Mesendoderm (in vitro differentiated cells): Measurements from ENCODE around the gene SYVN1. TPM values are rescaled to one million over a fixed set of nuclear protein-coding genes. Genes with fewer than 3 reads are reported as not detected.

ENCODE experiments used
- DNase-seq: peaks from one replicate; pipeline ENCODE4 v3.0.0; 2013
- H2AK5ac ChIP-seq: 2 replicates; pipeline ENCODE4 v1.6.1; 2013; ENCODE audit warnings: low read length, inconsistent platforms
- H2BK120ac ChIP-seq: 2 replicates; pipeline ENCODE4 v1.6.1; 2013; ENCODE audit warnings: low read depth, mild to moderate bottlenecking, low read length, moderate library complexity, mixed read lengths
- H2BK15ac ChIP-seq: replicated peaks from 2 replicates; pipeline ENCODE4 v1.6.1; 2013; ENCODE audit warnings: low read depth, mild to moderate bottlenecking, moderate library complexity
- H2BK5ac ChIP-seq: 2 replicates; pipeline ENCODE4 v1.6.1; 2013; ENCODE audit warnings: low read length, inconsistent platforms
- H3K18ac ChIP-seq: 2 replicates; pipeline ENCODE4 v1.6.1; 2013; ENCODE audit warnings: mild to moderate bottlenecking, low read length, mixed read lengths
- H3K23ac ChIP-seq: one replicate; pipeline ENCODE4 v1.6.1; 2013; ENCODE audit warnings: low read length
- H3K27ac ChIP-seq: 2 replicates; pipeline ENCODE4 v1.5.1; 2013; ENCODE audit warnings: low read depth, mild to moderate bottlenecking, inconsistent platforms, low read length, moderate library complexity
- H3K27me3 ChIP-seq: 2 replicates; pipeline ENCODE4 v1.6.1; 2013; ENCODE audit warnings: low read length, control low read depth, mild to moderate bottlenecking, inconsistent platforms; ENCODE audit not compliant: insufficient read depth, poor library complexity
- H3K36me3 ChIP-seq: 2 replicates; pipeline ENCODE4 v1.6.1; 2013; ENCODE audit warnings: low read length, inconsistent platforms; ENCODE audit not compliant: control insufficient read depth, insufficient read depth
- H3K4ac ChIP-seq: one replicate; pipeline ENCODE4 v1.6.1; 2013; ENCODE audit warnings: low read depth, mild to moderate bottlenecking, low read length, moderate library complexity
- H3K4me1 ChIP-seq: 2 replicates; pipeline ENCODE4 v1.6.1; 2013; ENCODE audit warnings: low read depth, low read length, inconsistent platforms; ENCODE audit not compliant: control insufficient read depth
- H3K4me2 ChIP-seq: 2 replicates; pipeline ENCODE4 v1.6.1; 2013; ENCODE audit warnings: low read length
- H3K4me3 ChIP-seq: 2 replicates; pipeline ENCODE4 v1.5.1; 2013; ENCODE audit warnings: mild to moderate bottlenecking, low read length
- H3K56ac ChIP-seq: one replicate; pipeline ENCODE4 v1.6.1; 2013; ENCODE audit warnings: low read length
- H3K79me1 ChIP-seq: 2 replicates; pipeline ENCODE4 v1.6.1; 2013; ENCODE audit warnings: low read length, inconsistent platforms
- H3K79me2 ChIP-seq: 2 replicates; pipeline ENCODE4 v1.6.1; 2013; ENCODE audit warnings: mild to moderate bottlenecking, low read length; ENCODE audit not compliant: control insufficient read depth, insufficient read depth
- H3K9ac ChIP-seq: 2 replicates; pipeline ENCODE4 v1.6.1; 2013; ENCODE audit warnings: low read length, inconsistent platforms
- H4K5ac ChIP-seq: one replicate; pipeline ENCODE4 v1.6.1; 2013; ENCODE audit warnings: low read length
- H4K8ac ChIP-seq: one replicate; pipeline ENCODE4 v1.6.1; 2013; ENCODE audit warnings: low read depth, mild to moderate bottlenecking, control low read depth, low read length, moderate library complexity
- WGBS: extraction: QIAGEN DNeasy Blood & Tissue Kit; methylation state at CpG from one replicate; pipeline ENCODE4 v1.1.7; 2013; ENCODE audit warnings: low lambda C conversion rate, missing lambda C conversion rate; ENCODE audit not compliant: insufficient coverage; ENCODE audit errors: extremely low coverage; 5-methylcytosine and 5-hydroxymethylcytosine counted together
- polyA plus RNA-seq, 2 experiments: library from polyadenylated mRNA; stranded (reverse); fragments of 200-250 nt; gene quantifications; one replicate each; pipeline ENCODE4 v1.2.3, GENCODE V29; 2013

Gene SYVN1
- 19.5 TPM for polyA plus RNA-seq (2013, experiment 1 of 2)
- polyA plus RNA-seq (2013, experiment 2 of 2) = 19.2 TPM

DNA sequence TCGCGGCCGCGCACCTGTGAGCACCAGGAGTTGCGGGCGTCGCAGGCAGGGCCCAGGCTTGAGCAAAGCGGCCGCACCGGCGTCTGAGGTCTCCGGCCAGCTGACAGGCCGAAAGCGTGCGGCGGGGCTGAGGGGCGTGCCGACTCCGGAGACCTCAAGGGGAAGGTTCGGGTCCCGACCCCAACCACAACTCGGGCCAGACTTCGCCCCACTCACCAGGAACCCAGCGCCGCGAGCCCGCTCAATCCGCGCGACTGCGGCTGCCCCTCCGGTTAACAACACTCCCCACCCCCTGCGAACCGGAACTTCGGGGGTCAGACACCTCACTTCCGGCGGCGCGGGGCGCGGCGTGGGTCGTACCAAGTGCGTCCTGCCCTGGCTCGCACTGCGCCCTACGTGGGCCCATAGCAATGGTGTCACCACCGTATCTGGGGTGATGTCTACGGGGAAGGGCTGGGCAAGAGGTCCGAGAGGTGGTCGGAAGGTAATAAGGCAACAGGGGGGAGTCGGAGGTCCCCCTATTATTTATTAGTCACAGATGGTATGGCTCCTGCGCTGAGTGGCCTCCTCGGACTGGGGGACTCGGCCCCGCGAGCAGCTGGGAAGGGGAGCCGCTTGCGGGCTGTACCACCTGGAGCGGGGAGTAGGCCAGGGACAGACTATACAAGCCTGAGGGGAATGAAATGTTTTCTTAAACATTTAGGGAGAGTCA lies at the start of gene SYVN1:
TSS of gene SYVN1 (minus strand) at position 280 of the 712 bp plus-strand sequence. CDS start 918 bp downstream, outside the sequence.
- Histone ChIP-seq H3K18ac (peak within 1 kb of the TSS; percentile 19), H3K4me3 (peak within 1 kb of the TSS; percentile 83), H3K4ac (no peak within 1 kb of the TSS), H2BK5ac (peak within 1 kb of the TSS; percentile 80), H4K5ac (no peak within 1 kb of the TSS), H3K23ac (peak within 1 kb of the TSS; percentile 1), H3K27ac (peak within 1 kb of the TSS; percentile 10), H3K4me2 (peak within 1 kb of the TSS; percentile 84), H3K9ac (peak within 1 kb of the TSS; percentile 87), H3K36me3 (peaks cover 2% of the 10 kb centered on the region), H3K27me3 (no peaks in the 10 kb centered on the region), H2AK5ac (no peak within 1 kb of the TSS), H3K56ac (peak within 1 kb of the TSS; percentile 91), H3K4me1 (peaks cover 2% of the 10 kb centered on the region), H2BK15ac (no peak within 1 kb of the TSS), H2BK120ac (no peak within 1 kb of the TSS), H3K79me2 (peaks cover 13% of the 10 kb centered on the region), H3K79me1 (peaks cover 16% of the 10 kb centered on the region), H4K8ac (no peak within 1 kb of the TSS)
- no CpG with 5 or more reads among the region's 60 CpGs for WGBS
- peak; percentile 91 for DNase-seq

DNA sequence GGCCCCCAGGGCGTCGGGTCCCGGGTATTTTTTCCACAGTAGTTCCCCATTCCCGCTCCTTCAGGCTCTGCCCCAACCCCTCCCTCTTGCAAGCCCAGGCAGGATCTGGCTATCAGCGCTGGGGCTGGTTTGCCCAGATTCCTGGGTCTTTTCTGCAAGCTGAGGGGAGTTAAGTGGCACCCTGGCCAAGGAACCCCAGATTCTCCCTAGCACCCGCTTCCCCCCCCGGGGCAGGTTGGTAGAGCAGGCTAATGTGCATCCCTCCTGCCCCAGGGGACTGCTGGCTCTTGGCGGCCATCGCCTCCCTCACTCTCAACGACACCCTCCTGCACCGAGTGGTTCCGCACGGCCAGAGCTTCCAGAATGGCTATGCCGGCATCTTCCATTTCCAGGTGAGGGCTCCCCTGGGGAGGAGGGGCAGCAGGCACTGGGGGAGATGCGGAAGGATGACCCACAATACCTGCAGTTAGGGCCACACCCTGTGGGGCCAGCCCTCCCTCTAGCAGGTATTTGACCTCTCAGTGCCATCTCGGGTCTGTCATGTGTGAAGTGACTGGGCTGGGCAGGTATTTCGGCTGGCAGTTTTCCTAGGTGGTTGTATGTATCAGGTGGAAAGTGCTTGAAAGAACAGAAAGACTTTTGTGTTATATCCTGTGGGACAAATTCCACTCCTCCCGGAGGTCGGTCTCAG lies 49.0 kb upstream of the SYVN1 start:
- Histone ChIP-seq H3K4ac (no peak overlapping the region), H2BK120ac (no peak overlapping the region), H4K8ac (no peak overlapping the region), H3K27me3 (no peaks in the 10 kb centered on the region), H3K27ac (no peak overlapping the region), H3K9ac (peak overlapping the region; percentile 76), H3K4me2 (peak overlapping the region; percentile 56), H2AK5ac (no peak overlapping the region), H3K56ac (peak overlapping the region; percentile 81), H3K79me1 (peaks cover 16% of the 10 kb centered on the region), H2BK5ac (no peak overlapping the region), H2BK15ac (no peak overlapping the region), H3K23ac (no peak overlapping the region), H3K18ac (no peak overlapping the region), H4K5ac (no peak overlapping the region), H3K4me3 (no peak overlapping the region), H3K4me1 (peaks cover 11% of the 10 kb centered on the region), H3K79me2 (peaks cover 4% of the 10 kb centered on the region), H3K36me3 (peaks cover 5% of the 10 kb centered on the region)
- WGBS = no CpG with 5 or more reads among the region's 19 CpGs
- no peak for DNase-seq

DNA sequence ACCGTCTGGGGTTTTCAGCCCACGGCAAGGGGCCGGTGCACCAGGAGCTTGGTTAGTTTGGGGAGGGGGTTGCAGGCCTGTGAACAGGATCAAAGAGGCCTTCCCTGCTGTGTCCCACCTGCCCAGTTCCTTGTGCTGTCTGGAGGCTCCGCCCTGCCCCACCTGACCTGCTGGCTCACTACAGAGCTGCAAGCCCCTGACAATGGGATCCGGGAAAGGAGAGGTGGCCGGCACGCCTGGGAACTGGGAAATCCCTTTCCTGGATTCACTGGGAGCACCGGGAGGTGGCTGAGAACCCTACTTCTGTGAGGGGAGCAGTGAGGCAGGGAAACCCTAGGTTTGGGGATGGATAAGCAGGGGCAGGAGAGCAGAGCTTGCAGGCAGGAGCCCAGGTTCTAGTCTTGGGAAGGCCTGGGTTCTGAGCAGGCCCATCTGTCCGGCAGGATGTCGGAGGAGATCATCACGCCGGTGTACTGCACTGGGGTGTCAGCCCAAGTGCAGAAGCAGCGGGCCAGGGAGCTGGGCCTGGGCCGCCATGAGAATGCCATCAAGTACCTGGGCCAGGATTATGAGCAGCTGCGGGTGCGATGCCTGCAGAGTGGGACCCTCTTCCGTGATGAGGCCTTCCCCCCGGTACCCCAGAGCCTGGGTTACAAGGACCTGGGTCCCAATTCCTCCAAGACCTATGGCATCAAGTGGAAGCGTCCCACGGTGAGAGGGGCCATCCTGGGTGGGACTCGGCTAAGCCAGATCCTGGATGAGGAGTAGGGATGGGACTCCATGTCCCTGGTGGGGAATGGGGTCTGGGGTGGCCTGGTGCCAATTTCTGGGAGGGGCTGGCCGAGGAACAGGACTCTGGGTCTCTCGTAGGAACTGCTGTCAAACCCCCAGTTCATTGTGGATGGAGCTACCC lies 48.2 kb upstream of the SYVN1 start:
- peak; percentile 81 for DNase-seq
- Histone ChIP-seq H3K79me1 (peaks cover 16% of the 10 kb centered on the region), H3K27ac (peak overlapping the region; percentile 87)

DNA sequence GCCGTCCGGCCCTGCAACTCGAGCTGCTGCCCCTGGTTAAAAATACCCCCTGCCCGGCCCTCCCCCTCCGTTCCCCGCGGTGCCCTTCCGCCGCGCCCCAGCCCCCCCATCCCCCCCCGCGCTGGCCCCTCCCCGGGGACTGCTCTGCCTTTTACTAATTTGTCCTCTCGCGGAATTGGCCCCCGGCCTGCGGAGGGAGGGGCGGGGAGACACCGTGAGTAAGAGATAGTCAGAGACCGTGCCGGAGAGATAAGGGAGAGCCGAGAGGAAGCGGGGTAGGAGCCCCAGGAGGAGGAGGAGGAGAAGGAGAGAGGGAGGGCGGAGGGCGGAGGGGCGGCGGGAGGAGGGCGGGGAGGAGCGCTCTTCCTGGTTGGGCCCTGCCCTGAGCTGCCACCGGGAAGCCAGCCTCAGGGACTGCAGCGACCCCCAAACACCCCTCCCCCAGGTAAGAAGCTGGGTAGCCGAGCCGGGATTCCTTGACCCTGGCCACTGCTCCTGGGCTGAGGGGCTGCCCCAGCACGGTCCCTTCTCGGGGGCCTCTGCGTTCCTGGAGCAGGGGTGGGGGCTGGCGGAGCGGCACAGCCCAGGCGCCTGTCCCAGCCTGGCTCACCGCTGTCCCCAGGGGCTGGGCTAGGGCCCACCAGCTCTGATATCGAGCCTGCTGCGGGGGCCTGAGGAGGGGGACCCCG lies 47.4 kb upstream of the SYVN1 start, which contains the start of gene CAPN1:
TSS of gene CAPN1 (plus strand) at position 360 of the 689 bp plus-strand sequence. CDS start 774 bp downstream, outside the sequence.
- Histone ChIP-seq H3K27me3 (no peaks in the 10 kb centered on the region), H3K56ac (peak within 1 kb of the TSS; percentile 87), H3K4me3 (peak within 1 kb of the TSS; percentile 34), H2AK5ac (peak within 1 kb of the TSS; percentile 94), H3K4ac (peak within 1 kb of the TSS; percentile 99), H3K23ac (peak within 1 kb of the TSS; percentile 59), H3K4me1 (peaks cover 11% of the 10 kb centered on the region), H4K5ac (no peak within 1 kb of the TSS), H3K4me2 (peak within 1 kb of the TSS; percentile 56), H3K79me1 (peaks cover 16% of the 10 kb centered on the region), H3K27ac (peak within 1 kb of the TSS; percentile 94), H3K9ac (peak within 1 kb of the TSS; percentile 76), H2BK15ac (peak within 1 kb of the TSS; percentile 66), H4K8ac (no peak within 1 kb of the TSS), H2BK120ac (peak within 1 kb of the TSS; percentile 86), H2BK5ac (peak within 1 kb of the TSS; percentile 47), H3K36me3 (peaks cover 4% of the 10 kb centered on the region), H3K79me2 (peaks cover 4% of the 10 kb centered on the region), H3K18ac (peak within 1 kb of the TSS; percentile 98)
- WGBS = no CpG with 5 or more reads among the region's 43 CpGs
- peak; percentile 96 for DNase-seq

More for the DNA sequence above, 48.2 kb upstream of the SYVN1 start:
- H4K8ac ChIP-seq = no peak overlapping the region
- H3K56ac ChIP-seq = peak overlapping the region; percentile 81
- peak overlapping the region; percentile 59 for H3K23ac ChIP-seq
- peak overlapping the region; percentile 94 for H2AK5ac ChIP-seq
- peak overlapping the region; percentile 56 for H3K4me2 ChIP-seq
- H3K9ac ChIP-seq = peak overlapping the region; percentile 76
- peak overlapping the region; percentile 98 for H3K18ac ChIP-seq
- H3K36me3 ChIP-seq = peaks cover 5% of the 10 kb centered on the region
- H3K27me3 ChIP-seq = no peaks in the 10 kb centered on the region
- H2BK5ac ChIP-seq = peak overlapping the region; percentile 47
- peak overlapping the region; percentile 86 for H2BK120ac ChIP-seq
- H2BK15ac ChIP-seq = peak overlapping the region; percentile 66
- no peak overlapping the region for H4K5ac ChIP-seq
- H3K4me3 ChIP-seq = peak overlapping the region; percentile 33
- peak overlapping the region; percentile 99 for H3K4ac ChIP-seq
- no CpG with 5 or more reads among the region's 23 CpGs for WGBS
- H3K79me2 ChIP-seq = peaks cover 4% of the 10 kb centered on the region
- peaks cover 11% of the 10 kb centered on the region for H3K4me1 ChIP-seq
